HG03097 (cell line): Measurements from ENCODE around the gene SYT15B.
"Not testable (repeated sequence)": the region's sequence is repeated elsewhere in the genome, so short reads cannot be mapped to it uniquely, and the experiment has no call there.

Experiments
- ATAC-seq: cut with Tn5 transposase; IDR thresholded peaks from one replicate; pipeline ENCODE4 v1.9.1; 2021; ENCODE audit not compliant: unreplicated experiment, low FRiP score

SYT15B gene

GRCh38 chr10:47763554-47764175, at the start of gene SYT15B:
TSS of gene SYT15B (minus strand) at chr10:47763592. CDS start at chr10:47762640, 952 bp downstream.
- ATAC-seq = not testable (repeated sequence)

- ATAC-seq = not testable (repeated sequence)
Measured at GRCh38 chr10:47779590-47779989, 16.2 kb upstream of the SYT15B start.

DNA sequence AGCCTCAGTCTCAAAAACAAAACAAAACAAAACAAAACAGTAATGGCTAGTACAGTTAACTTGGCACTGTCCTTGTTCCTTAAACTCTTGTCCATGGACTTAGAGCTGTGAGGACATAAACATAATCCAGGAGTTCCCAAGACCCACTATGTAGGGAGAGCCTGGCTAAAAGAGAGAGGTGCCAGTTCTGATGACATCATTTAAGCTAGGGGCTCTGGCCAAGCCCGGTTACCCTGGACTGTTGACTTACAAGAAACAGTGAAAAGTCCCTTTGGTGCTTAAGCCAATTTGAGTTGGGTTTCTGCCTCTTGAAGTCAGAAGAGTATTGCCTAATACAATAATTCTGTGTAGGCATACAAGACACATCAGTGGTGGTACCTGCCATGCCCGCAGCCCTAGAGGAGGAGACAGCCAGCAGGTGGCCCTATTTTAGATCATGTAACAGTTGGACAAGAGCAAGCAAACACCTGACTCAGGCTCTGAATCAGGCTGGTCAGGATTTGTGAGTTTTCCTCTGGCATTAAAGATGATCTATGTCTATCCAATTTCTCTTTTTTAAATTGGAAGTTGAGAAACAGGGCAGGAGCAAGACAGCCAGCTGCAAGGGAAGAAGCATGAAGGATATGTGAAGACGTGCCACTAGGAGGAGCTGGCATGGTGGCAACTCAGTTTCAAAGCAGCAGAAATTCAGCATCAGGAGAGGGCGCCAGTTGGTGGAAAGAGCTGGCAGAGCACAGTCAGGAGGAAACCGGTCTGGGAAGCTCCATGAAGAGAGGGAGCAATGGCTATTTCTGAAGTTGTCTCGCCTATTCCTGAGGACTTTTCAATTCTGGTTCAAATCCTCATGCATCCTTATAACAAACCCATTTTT, 12.2 kb upstream of the SYT15B start:
- ATAC-seq = not testable (repeated sequence)

- not testable (repeated sequence) for ATAC-seq
Measured at GRCh38 chr10:47770745-47771144, 7.4 kb upstream of the SYT15B start.

GRCh38 chr10:47768578-47769115, 5.3 kb upstream of the SYT15B start:
- not testable (repeated sequence) for ATAC-seq

DNA sequence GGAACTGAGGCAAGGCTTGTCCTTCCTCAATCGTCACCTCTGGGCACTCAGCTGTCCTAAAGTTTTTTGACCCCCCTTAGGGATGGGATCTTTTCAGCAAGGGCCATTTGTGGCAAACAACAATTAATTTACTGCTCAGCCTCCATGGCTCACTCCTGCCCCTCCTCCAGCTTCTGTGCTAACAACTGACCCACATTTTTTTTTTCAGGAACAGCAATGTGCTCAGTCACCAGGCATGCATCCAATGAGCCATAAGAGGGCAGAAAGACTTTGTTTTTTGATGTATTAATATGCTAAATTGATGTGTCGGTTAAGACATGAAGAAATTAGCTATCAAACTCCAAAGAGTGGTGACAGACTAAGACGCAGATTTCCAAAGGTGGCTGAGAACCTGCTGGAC, 4.7 kb upstream of the SYT15B start:
- not testable (repeated sequence) for ATAC-seq

- ATAC-seq = not testable (repeated sequence)
Measured at GRCh38 chr10:47767236-47767635, 3.8 kb upstream of the SYT15B start.

- ATAC-seq = not testable (repeated sequence)
Measured at GRCh38 chr10:47765232-47765631, 1.8 kb upstream of the SYT15B start.

DNA sequence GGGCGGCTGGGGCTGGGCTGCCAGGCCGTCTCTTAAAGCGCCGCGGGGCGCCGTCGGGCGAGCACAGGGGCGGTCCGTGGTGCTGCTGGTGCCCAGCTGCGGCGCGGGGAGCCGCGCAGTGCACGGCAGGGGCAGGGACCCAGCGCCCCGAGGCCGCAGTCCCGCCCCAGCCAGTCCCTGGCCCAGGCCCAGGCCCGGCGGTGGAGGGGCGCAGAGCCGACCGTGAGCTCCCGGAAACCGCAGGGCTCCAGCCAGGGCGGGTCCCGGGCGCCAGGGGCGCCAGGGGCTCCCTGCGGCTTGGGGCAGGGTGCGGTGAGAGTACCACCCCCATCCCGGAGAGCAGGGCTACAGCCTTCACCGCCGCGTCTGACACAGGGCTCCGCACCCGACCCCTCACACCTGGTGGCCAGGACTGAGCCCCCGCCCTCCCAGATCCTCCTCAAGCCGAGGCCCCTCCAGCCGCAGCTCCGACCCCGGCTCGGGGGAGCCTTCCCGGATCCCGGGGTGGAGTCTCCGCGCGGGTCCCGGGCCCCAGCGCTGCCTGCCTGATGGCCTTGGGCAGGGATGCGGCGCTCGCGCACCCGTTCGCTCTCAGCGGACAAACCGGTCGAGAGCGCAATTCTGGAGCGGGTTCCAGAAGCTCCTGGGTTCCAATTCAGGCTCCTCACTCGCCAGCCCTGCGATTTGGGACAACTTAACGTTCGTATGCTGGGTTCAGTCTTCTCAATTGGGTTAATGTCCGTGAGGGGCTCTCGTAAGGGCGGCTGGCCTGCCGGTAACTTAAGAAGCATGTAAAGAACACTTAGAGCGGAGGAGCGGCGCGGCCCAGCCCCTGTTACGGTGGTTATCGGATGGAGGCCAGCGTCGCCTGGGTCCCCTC, 478 bp downstream of the SYT15B start:
- ATAC-seq = not testable (repeated sequence)

GRCh38 chr10:47758855-47759254, 4.5 kb downstream of the SYT15B start:
- not testable (repeated sequence) for ATAC-seq

- ATAC-seq = not testable (repeated sequence)
Measured at GRCh38 chr10:47756169-47756568, 7.2 kb downstream of the SYT15B start.

DNA sequence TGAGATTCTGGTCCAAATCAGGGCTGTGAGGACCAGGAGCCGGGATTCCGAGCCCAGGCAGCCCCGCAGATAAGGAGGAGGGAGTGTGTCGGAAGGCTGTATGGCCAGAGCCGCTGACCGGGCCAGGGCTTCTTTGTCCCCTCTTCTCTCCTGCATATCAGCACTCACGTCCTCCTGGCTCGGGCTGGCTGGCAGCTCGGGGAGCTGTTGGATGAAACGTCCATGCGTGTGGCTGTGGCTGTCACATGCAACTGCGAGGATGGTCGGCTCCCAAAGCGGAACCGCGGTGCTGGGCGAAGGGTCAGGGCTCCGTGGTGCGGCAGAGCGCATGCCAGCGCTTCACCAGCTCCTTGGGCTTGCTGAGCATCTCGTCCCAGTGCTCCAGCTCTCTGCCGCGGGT, 9.5 kb downstream of the SYT15B start:
- not testable (repeated sequence) for ATAC-seq

DNA sequence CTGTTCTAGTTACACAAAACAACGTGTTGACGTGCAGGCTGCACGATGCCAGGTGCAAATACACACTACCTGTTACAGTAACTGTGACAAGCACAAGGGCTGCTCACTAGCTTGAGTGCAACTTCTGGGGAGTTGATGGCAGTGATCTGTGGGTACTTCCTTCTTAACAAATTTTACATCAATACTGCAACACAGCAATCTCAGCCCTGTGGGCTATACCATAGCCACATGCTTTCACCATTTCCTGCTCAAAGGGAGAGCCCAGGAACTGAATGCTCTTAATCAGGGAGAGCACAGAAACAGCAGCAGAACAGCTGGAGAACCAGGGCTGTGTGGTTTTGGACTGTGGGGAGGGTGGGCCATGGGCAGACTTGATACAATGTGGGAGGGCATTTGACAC, 10.2 kb downstream of the SYT15B start:
- ATAC-seq = not testable (repeated sequence)

GRCh38 chr10:47751821-47752220, 11.6 kb downstream of the SYT15B start:
- not testable (repeated sequence) for ATAC-seq

DNA sequence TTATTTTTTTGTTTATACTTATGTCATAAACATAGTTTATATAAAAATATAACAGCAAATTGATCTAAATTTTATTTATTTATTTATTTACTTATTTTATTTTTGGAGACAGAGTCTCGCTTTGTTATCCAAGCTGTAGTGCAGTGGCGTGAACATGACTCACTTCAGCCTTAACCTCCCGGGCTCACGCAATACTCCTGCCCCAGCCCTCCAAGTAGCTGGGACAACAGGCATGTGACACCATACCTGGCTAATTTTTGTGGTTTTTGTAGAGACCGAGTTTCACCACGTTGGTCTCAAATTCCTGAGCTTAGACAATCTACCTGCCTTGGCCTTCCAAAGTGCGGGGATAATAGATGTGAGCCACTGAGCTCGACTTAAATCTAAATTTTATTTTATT, 13.0 kb downstream of the SYT15B start:
- not testable (repeated sequence) for ATAC-seq

GRCh38 chr10:47746780-47747376, 16.5 kb downstream of the SYT15B start:
- not testable (repeated sequence) for ATAC-seq

GRCh38 chr10:47744881-47745280, 18.5 kb downstream of the SYT15B start:
- not testable (repeated sequence) for ATAC-seq

GRCh38 chr10:47743611-47744550, 19.5 kb downstream of the SYT15B start:
- peak; percentile 70 for ATAC-seq

- ATAC-seq = peak; percentile 62
Measured at GRCh38 chr10:47740868-47741267, 22.5 kb downstream of the SYT15B start.
